Loucy (cell line): ENCODE results near the gene MYO1D.

Source experiments
- EZH2phosphoT487 ChIP-seq: fragments of 200-600 bp; IDR thresholded peaks from 2 replicates; pipeline ENCODE4 v1.6.1; 2018; ENCODE audit warnings: antibody characterized with exemption, mild to moderate bottlenecking, moderate library complexity, borderline replicate concordance
- TF ChIP-seq, protein P1 (sequence below): fragments of 200-600 bp; sonication (generic); conservative IDR thresholded peaks from 2 replicates; pipeline ENCODE4 v1.5.1; 2014; ENCODE audit warnings: mild to moderate bottlenecking, antibody characterized with exemption, low read length

GRCh38 chr17:32795339-32795979, 81.5 kb downstream of the MYO1D start:
- TF ChIP-seq, protein P1, sequence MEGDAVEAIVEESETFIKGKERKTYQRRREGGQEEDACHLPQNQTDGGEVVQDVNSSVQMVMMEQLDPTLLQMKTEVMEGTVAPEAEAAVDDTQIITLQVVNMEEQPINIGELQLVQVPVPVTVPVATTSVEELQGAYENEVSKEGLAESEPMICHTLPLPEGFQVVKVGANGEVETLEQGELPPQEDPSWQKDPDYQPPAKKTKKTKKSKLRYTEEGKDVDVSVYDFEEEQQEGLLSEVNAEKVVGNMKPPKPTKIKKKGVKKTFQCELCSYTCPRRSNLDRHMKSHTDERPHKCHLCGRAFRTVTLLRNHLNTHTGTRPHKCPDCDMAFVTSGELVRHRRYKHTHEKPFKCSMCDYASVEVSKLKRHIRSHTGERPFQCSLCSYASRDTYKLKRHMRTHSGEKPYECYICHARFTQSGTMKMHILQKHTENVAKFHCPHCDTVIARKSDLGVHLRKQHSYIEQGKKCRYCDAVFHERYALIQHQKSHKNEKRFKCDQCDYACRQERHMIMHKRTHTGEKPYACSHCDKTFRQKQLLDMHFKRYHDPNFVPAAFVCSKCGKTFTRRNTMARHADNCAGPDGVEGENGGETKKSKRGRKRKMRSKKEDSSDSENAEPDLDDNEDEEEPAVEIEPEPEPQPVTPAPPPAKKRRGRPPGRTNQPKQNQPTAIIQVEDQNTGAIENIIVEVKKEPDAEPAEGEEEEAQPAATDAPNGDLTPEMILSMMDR, result no peak
- no peak for TF ChIP-seq EZH2phosphoT487
